PC-3 (cell line): Measurements from ENCODE around the gene OR4C11. TPM values are rescaled to one million over a fixed set of nuclear protein-coding genes. Genes with fewer than 3 reads are reported as not detected.

Source experiments
- ATAC-seq: fragments of 200-7000 bp; cut with Tn5 transposase; 2 replicates; pipeline ENCODE4 v1.9.1; 2020; ENCODE audit warnings: mild to moderate bottlenecking, moderate library complexity
- BruUV-seq: library from RNA; stranded (reverse); fragments of 400-500 nt; replicated peaks from 2 replicates; lab custom pipeline; 2021; lab: Mats Ljungman, UMichigan
- CTCF ChIA-PET: fragments of 300-600 bp; sonication (Branson Sonifier 250); formaldehyde crosslinking; loops from one replicate; lab custom pipeline; 2022; ENCODE audit warnings: antibody characterized with exemption; lab: Charles Lee
- POLR2A ChIA-PET: fragments of 300-600 bp; sonication (Branson Sonifier 250); formaldehyde crosslinking; loops from one replicate; lab custom pipeline; 2022; ENCODE audit warnings: antibody characterized with exemption; ENCODE audit not compliant: unreplicated experiment; lab: Charles Lee
- DNase-seq: peaks from one replicate; pipeline ENCODE4 v3.0.0-alpha.2; 2015
- H2AFZ ChIP-seq: fragments of 300-600 bp; sonication (generic); 2 replicates; pipeline ENCODE4 v1.6.0; 2016; ENCODE audit warnings: antibody characterized with exemption, low read length
- H3F3A ChIP-seq: fragments of 300-600 bp; sonication (generic); one replicate; pipeline ENCODE4 v1.6.0; 2017; ENCODE audit warnings: antibody characterized with exemption, low read length, control low read depth, mild to moderate bottlenecking; ENCODE audit not compliant: unreplicated experiment
- H3K27ac ChIP-seq: fragments of 300-600 bp; sonication (generic); 2 replicates; pipeline ENCODE4 v1.5.1; 2016; ENCODE audit warnings: mild to moderate bottlenecking, low read length
- H3K27me3 ChIP-seq: fragments of 300-600 bp; sonication (generic); 2 replicates; pipeline ENCODE4 v1.6.1; 2016; ENCODE audit warnings: low read length, mixed read lengths
- H3K36me3 ChIP-seq: fragments of 300-600 bp; sonication (generic); 2 replicates; pipeline ENCODE4 v1.6.1; 2016; ENCODE audit warnings: low read depth, mixed run types, low read length, mixed read lengths
- H3K4me1 ChIP-seq: fragments of 300-600 bp; sonication (generic); 2 replicates; pipeline ENCODE4 v1.5.1; 2016; ENCODE audit warnings: low read length; ENCODE audit not compliant: insufficient read depth
- H3K4me2 ChIP-seq: fragments of 300-600 bp; sonication (generic); 2 replicates; pipeline ENCODE4 v1.6.0; 2016; ENCODE audit warnings: low read length
- H3K4me3 ChIP-seq: fragments of 300-600 bp; sonication (generic); 2 replicates; pipeline ENCODE4 v1.5.1; 2016; ENCODE audit warnings: mild to moderate bottlenecking, low read length, mixed read lengths
- H3K79me2 ChIP-seq: fragments of 300-600 bp; sonication (generic); 2 replicates; pipeline ENCODE4 v1.6.1; 2017; ENCODE audit warnings: low read length, mixed read lengths
- H3K9ac ChIP-seq: fragments of 300-600 bp; sonication (generic); 2 replicates; pipeline ENCODE4 v1.6.0; 2016; ENCODE audit warnings: mild to moderate bottlenecking, low read length
- H3K9me2 ChIP-seq: fragments of 300-600 bp; sonication (generic); replicated peaks from 2 replicates; pipeline ENCODE4 v1.6.1; 2016; ENCODE audit warnings: mixed run types, low read length, mixed read lengths
- H3K9me3 ChIP-seq: fragments of 300-600 bp; sonication (generic); 2 replicates; pipeline ENCODE4 v1.6.1; 2016; ENCODE audit warnings: low read length, mixed read lengths
- H4K20me1 ChIP-seq: fragments of 300-600 bp; sonication (generic); 2 replicates; pipeline ENCODE4 v1.6.1; 2016; ENCODE audit warnings: low read length, mixed read lengths
- CTCF ChIP-seq: fragments of 300-600 bp; sonication (generic); conservative IDR thresholded peaks from 2 replicates; pipeline ENCODE4 v1.5.1; 2017; ENCODE audit warnings: antibody characterized with exemption, low read depth, mild to moderate bottlenecking, low read length
- EZH2 ChIP-seq: fragments of 300-600 bp; sonication (generic); IDR thresholded peaks from one replicate; pipeline ENCODE4 v1.6.1; 2017; ENCODE audit warnings: antibody characterized with exemption, mild to moderate bottlenecking, low read length; ENCODE audit not compliant: unreplicated experiment
- EZH2phosphoT487 ChIP-seq: fragments of 300-600 bp; sonication (generic); IDR thresholded peaks from 2 replicates; pipeline ENCODE4 v1.6.1; 2018; ENCODE audit warnings: mild to moderate bottlenecking, antibody characterized with exemption, low read length, borderline replicate concordance
- intact Hi-C: fragments of 100-400 bp; cut with micrococcal nuclease; formaldehyde crosslinking; loops from 2 replicates; pipeline ENCODE4 v1.9.0; 2023
- total RNA-seq: library from RNA; depleted of rRNA; stranded (reverse); fragments of >200 nt; gene quantifications from 2 replicates; pipeline ENCODE4 v1.2.3, GENCODE V29; 2014; rRNA removed

The OR4C11 gene
- total RNA-seq, 1 experiment from 2014 or later: not detected

GRCh38 chr11:55571828-55572227 is 35.6 kb downstream of the OR4C11 start, which contains the start of gene OR4C16:
Gene OR4C16 (plus strand): TSS chr11:55572128. CDS start chr11:55572128, 0 bp downstream.
- Histone ChIP-seq H3K36me3 (no peaks in the 10 kb centered on the region), H3K4me3 (no peak within 1 kb of the TSS), H3K79me2 (no peaks in the 10 kb centered on the region), H3K9ac (no peak within 1 kb of the TSS), H3K9me2 (no peaks in the 10 kb centered on the region), H3K9me3 (0 out of 2 replicates have a peak, but pooled peaks cover 5% of the 10 kb centered on the region), H3K4me2 (no peak within 1 kb of the TSS), H3K27me3 (no peaks in the 10 kb centered on the region), H3K27ac (peak within 1 kb of the TSS; percentile 33; the same call in 1 of the 2 replicates), H3K4me1 (no peaks in the 10 kb centered on the region; the same call in 1 of the 2 replicates), H4K20me1 (no peaks in the 10 kb centered on the region), H3F3A (no peaks in the 10 kb centered on the region), H2AFZ (no peak within 1 kb of the TSS)
- ATAC-seq (no peak), DNase-seq (no peak)
- TF ChIP-seq EZH2phosphoT487 (no peak), CTCF (no peak), EZH2 (no peak)
- CTCF ChIA-PET: no interaction called here
- no TSS peak for BruUV-seq
- intact Hi-C loops: no loop called here
- POLR2A ChIA-PET: no interaction called here

- H2AFZ ChIP-seq: no peak within 1 kb of the TSS
- no peaks in the 10 kb centered on the region for H3K9me2 ChIP-seq
- ChIA-PET POLR2A (no interaction called here), CTCF (no interaction called here)
- no peaks in the 10 kb centered on the region for H3K4me1 ChIP-seq
- no peaks in the 10 kb centered on the region for H3K36me3 ChIP-seq
- DNase-seq (no peak), ATAC-seq (no peak)
- no TSS peak for BruUV-seq
- peaks cover 19% of the 10 kb centered on the region; the same call in 1 of the 2 replicates for H3K9me3 ChIP-seq
- no peak within 1 kb of the TSS for H3K4me3 ChIP-seq
- H3K4me2 ChIP-seq: no peak within 1 kb of the TSS
- no peak for TF ChIP-seq CTCF
- TF ChIP-seq EZH2: no peak
- TF ChIP-seq EZH2phosphoT487: no peak
- no peak within 1 kb of the TSS for H3K9ac ChIP-seq
- no peaks in the 10 kb centered on the region for H3F3A ChIP-seq
- intact Hi-C loops: no loop called here
- H3K27me3 ChIP-seq: no peaks in the 10 kb centered on the region
- no peaks in the 10 kb centered on the region for H4K20me1 ChIP-seq
- H3K27ac ChIP-seq: no peak within 1 kb of the TSS
- H3K79me2 ChIP-seq: no peaks in the 10 kb centered on the region
Measured at GRCh38 chr11:55554169-55554568, 53.3 kb downstream of the OR4C11 start, which contains the start of gene OR4C15. Gene OR4C15 (plus strand): TSS chr11:55554469. CDS start chr11:55554469, 0 bp downstream.

Other genes starting within 250 kb of the OR4C11 start
- gene OR4A15, start 239.7 kb downstream of the OR4C11 start, total RNA-seq: not detected in 2 replicates
- not detected in 2 replicates for gene OR4C15, start 53.2 kb downstream of the OR4C11 start, total RNA-seq
- not detected in 2 replicates for gene OR4C16, start 35.5 kb downstream of the OR4C11 start, total RNA-seq
- not detected in 2 replicates for gene OR4P4, start 27.5 kb upstream of the OR4C11 start, total RNA-seq
- gene OR4S2, start 40.7 kb upstream of the OR4C11 start, total RNA-seq: not detected in 2 replicates
- not detected in 2 replicates for gene OR4C6, start 54.6 kb upstream of the OR4C11 start, total RNA-seq
- not detected in 2 replicates for gene OR5D13, start 165.8 kb upstream of the OR4C11 start, total RNA-seq
- not detected in 2 replicates for gene OR5D14, start 187.9 kb upstream of the OR4C11 start, total RNA-seq
- gene OR5L1, start 203.7 kb upstream of the OR4C11 start, total RNA-seq: not detected in 2 replicates
- not detected in 2 replicates for gene OR5D18, start 212.0 kb upstream of the OR4C11 start, total RNA-seq
- not detected in 2 replicates for gene OR5L2, start 219.6 kb upstream of the OR4C11 start, total RNA-seq
- gene OR5D16, start 231.1 kb upstream of the OR4C11 start, total RNA-seq: not detected in 2 replicates